H1 (cell line): ENCODE data around the gene VPS13D. TPM values are rescaled to one million over a fixed set of nuclear protein-coding genes. Genes with fewer than 3 reads are reported as not detected.

Source experiments
- CTCF ChIA-PET: fragments of 300-600 bp; sonication (Branson Sonifier 250); formaldehyde crosslinking; loops from one replicate; lab custom pipeline; 2021; ENCODE audit not compliant: partially characterized antibody; lab: Charles Lee
- POLR2A ChIA-PET: fragments of 300-600 bp; sonication (Branson Sonifier 250); formaldehyde crosslinking; loops from one replicate; lab custom pipeline; 2021; ENCODE audit warnings: inconsistent platforms; ENCODE audit not compliant: partially characterized antibody; lab: Charles Lee
- DNase-seq, 2 experiments: peaks; one replicate each; pipeline versions ENCODE4 v3.0.0 to v3.0.0-alpha.2; 2010 to 2022; ENCODE audit warnings: low spot score in 2 of 2, low read depth in 1 of 2, mixed read lengths in 1 of 2
- FAIRE-seq: peaks from 2 replicates; lab custom pipeline; 2011; peaks lifted over from hg19 to GRCh38; lab: Jason Lieb, UNC
- H2AFZ ChIP-seq: 2 replicates; pipeline ENCODE4 v1.8.1; 2012; ENCODE audit warnings: low read length, inconsistent platforms
- H2AK5ac ChIP-seq: 2 replicates; pipeline ENCODE4 v1.6.1; 2013; ENCODE audit warnings: low read depth, low read length
- H2BK120ac ChIP-seq: replicated peaks from 2 replicates; pipeline ENCODE3; 2013; ENCODE audit warnings: low read depth, low read length, inconsistent platforms
- H2BK12ac ChIP-seq: 2 replicates; pipeline ENCODE4 v1.6.1; 2013; ENCODE audit warnings: low read depth, low read length
- H2BK15ac ChIP-seq: 2 replicates; pipeline ENCODE4 v1.6.1; 2013; ENCODE audit warnings: low read length
- H2BK20ac ChIP-seq: 2 replicates; pipeline ENCODE4 v1.6.1; 2013; ENCODE audit warnings: low read length
- H2BK5ac ChIP-seq: 2 replicates; pipeline ENCODE4 v1.6.1; 2013; ENCODE audit warnings: low read depth, low read length
- H3K14ac ChIP-seq: 2 replicates; pipeline ENCODE4 v1.6.1; 2013; ENCODE audit warnings: inconsistent platforms; ENCODE audit not compliant: insufficient read length
- H3K18ac ChIP-seq: 2 replicates; pipeline ENCODE4 v1.6.1; 2013; ENCODE audit warnings: low read length; ENCODE audit errors: extremely low read depth
- H3K23ac ChIP-seq: 2 replicates; pipeline ENCODE4 v1.6.1; 2013; ENCODE audit warnings: inconsistent platforms; ENCODE audit not compliant: insufficient read length
- H3K23me2 ChIP-seq: 2 replicates; pipeline ENCODE4 v1.6.1; 2013; ENCODE audit warnings: low read depth, low read length
- H3K27ac ChIP-seq: 2 replicates; pipeline ENCODE4 v1.6.1; 2011; ENCODE audit warnings: low read depth, low read length, inconsistent platforms
- H3K27me3 ChIP-seq, 4 experiments: replicated peaks in 1 of 4; 1 replicate in 1 of 4; 2 replicates in 3 of 4; pipeline versions ENCODE4 v1.6.1 to v1.8.1; 2011 to 2013; ENCODE audit warnings: low read length in 3 of 4, mild to moderate bottlenecking in 3 of 4, inconsistent platforms in 2 of 4, mixed read lengths in 2 of 4, moderate library complexity in 1 of 4; ENCODE audit not compliant: control insufficient read depth in 3 of 4, insufficient read depth in 3 of 4; ENCODE audit errors: extremely low read depth in 1 of 4
- H3K36me3 ChIP-seq, 4 experiments: 2 replicates each; pipeline versions ENCODE4 v1.6.1 to v1.8.1; 2011 to 2013; ENCODE audit warnings: mild to moderate bottlenecking in 4 of 4, low read length in 3 of 4, moderate library complexity in 2 of 4, control low read depth in 1 of 4, inconsistent platforms in 1 of 4; ENCODE audit not compliant: insufficient read depth in 4 of 4, control insufficient read depth in 2 of 4
- H3K4ac ChIP-seq: replicated peaks from 2 replicates; pipeline ENCODE3; 2013; ENCODE audit warnings: low read length, low read depth, mixed read lengths, inconsistent platforms; ENCODE audit not compliant: insufficient read length
- H3K4me1 ChIP-seq, 4 experiments: replicated peaks in 1 of 4; 1 replicate in 1 of 4; 2 replicates in 3 of 4; pipeline versions ENCODE4 v1.6.1 to v1.8.1; 2011 to 2013; ENCODE audit warnings: low read length in 3 of 4, inconsistent platforms in 2 of 4, mixed read lengths in 1 of 4; ENCODE audit not compliant: insufficient read depth in 4 of 4, control insufficient read depth in 3 of 4
- H3K4me2 ChIP-seq, 2 experiments: 2 replicates each; pipeline versions ENCODE4 v1.6.1 to v1.8.1; 2011 to 2013; ENCODE audit warnings: low read depth in 2 of 2, low read length in 2 of 2, control low read depth in 1 of 2, inconsistent platforms in 1 of 2, mild to moderate bottlenecking in 1 of 2; ENCODE audit not compliant: insufficient read depth in 1 of 2
- H3K4me3 ChIP-seq, 4 experiments: fragments of 200-600, 300-600 bp in 1 of 4; sonication (generic), shearing (Covaris generic), sonication (Bioruptor Twin) in 1 of 4; 2 replicates each; pipeline versions ENCODE4 v1.5.1 to v1.8.1; 2011 to 2016; ENCODE audit warnings: low read length in 4 of 4, low read depth in 3 of 4, control low read depth in 2 of 4, inconsistent platforms in 2 of 4, mild to moderate bottlenecking in 2 of 4, mixed read lengths in 1 of 4, moderate library complexity in 1 of 4; ENCODE audit not compliant: insufficient read depth in 2 of 4; ENCODE audit errors: extremely low read depth in 1 of 4
- H3K56ac ChIP-seq: replicated peaks from 2 replicates; pipeline ENCODE3; 2013; ENCODE audit warnings: low read depth, mild to moderate bottlenecking, mixed read lengths, low read length, inconsistent platforms; ENCODE audit not compliant: insufficient read length
- H3K79me1 ChIP-seq: 2 replicates; pipeline ENCODE4 v1.6.1; 2013; ENCODE audit warnings: low read depth, low read length, control low read depth
- H3K79me2 ChIP-seq, 2 experiments: 2 replicates each; pipeline versions ENCODE4 v1.6.1 to v1.8.1; 2012 to 2013; ENCODE audit warnings: low read length in 2 of 2, mild to moderate bottlenecking in 2 of 2, inconsistent platforms in 1 of 2; ENCODE audit not compliant: insufficient read depth in 2 of 2, control insufficient read depth in 1 of 2
- H3K9ac ChIP-seq, 4 experiments: replicated peaks in 1 of 4; 1 replicate in 1 of 4; 2 replicates in 3 of 4; pipeline versions ENCODE4 v1.6.1 to v1.8.1; 2011 to 2013; ENCODE audit warnings: low read depth in 3 of 4, low read length in 3 of 4, control low read depth in 2 of 4, mild to moderate bottlenecking in 2 of 4, moderate library complexity in 2 of 4, inconsistent platforms in 1 of 4; ENCODE audit errors: extremely low read depth in 1 of 4
- H3K9me3 ChIP-seq, 2 experiments: 2 replicates each; pipeline versions ENCODE4 v1.6.1 to v1.8.1; 2012 to 2013; ENCODE audit warnings: mild to moderate bottlenecking in 2 of 2, moderate library complexity in 2 of 2, control low read depth in 1 of 2, inconsistent platforms in 1 of 2, low read depth in 1 of 2, low read length in 1 of 2, mixed read lengths in 1 of 2; ENCODE audit not compliant: insufficient read depth in 2 of 2
- H4K20me1 ChIP-seq, 2 experiments: replicated peaks in 1 of 2; 2 replicates each; pipeline versions ENCODE3 to v1.8.1; 2011 to 2013; ENCODE audit warnings: inconsistent platforms in 2 of 2, low read length in 2 of 2, mild to moderate bottlenecking in 1 of 2; ENCODE audit not compliant: insufficient read depth in 2 of 2, control insufficient read depth in 1 of 2
- H4K5ac ChIP-seq: 2 replicates; pipeline ENCODE4 v1.6.1; 2013; ENCODE audit warnings: low read length, low read depth, mixed read lengths, inconsistent platforms; ENCODE audit not compliant: insufficient read length
- H4K8ac ChIP-seq: 2 replicates; pipeline ENCODE4 v1.8.0; 2013; ENCODE audit warnings: mild to moderate bottlenecking, moderate library complexity, low read length, inconsistent platforms; ENCODE audit not compliant: insufficient read depth; ENCODE audit errors: extremely low read depth
- H4K91ac ChIP-seq: replicated peaks from 2 replicates; pipeline ENCODE3; 2013; ENCODE audit warnings: low read length, mixed read lengths, inconsistent platforms; ENCODE audit not compliant: insufficient read length
- EGR1 ChIP-seq: IDR thresholded peaks from 2 replicates; pipeline ENCODE4 v1.6.1; 2011; ENCODE audit warnings: low read depth, low read length, borderline replicate concordance
- EP300 ChIP-seq, 2 experiments: IDR thresholded peaks; 1 replicate in 1 of 2; 2 replicates in 1 of 2; pipeline ENCODE4 v1.6.1; 2011 to 2012; ENCODE audit warnings: low read depth in 2 of 2, low read length in 2 of 2, mild to moderate bottlenecking in 2 of 2, borderline replicate concordance in 1 of 2, inconsistent platforms in 1 of 2, moderate library complexity in 1 of 2
- FOSL1 ChIP-seq: IDR thresholded peaks from 2 replicates; pipeline ENCODE4 v1.6.1; 2011; ENCODE audit warnings: mild to moderate bottlenecking, low read depth, low read length, moderate library complexity; ENCODE audit not compliant: insufficient read depth
- RXRA ChIP-seq: IDR thresholded peaks from 2 replicates; pipeline ENCODE4 v1.6.1; 2011; ENCODE audit warnings: low read depth, mild to moderate bottlenecking, low read length, moderate library complexity; ENCODE audit not compliant: insufficient read depth
- SUZ12 ChIP-seq: fragments of 200-600 bp; sonication (generic); IDR thresholded peaks from 2 replicates; pipeline ENCODE4 v1.6.1; 2012; ENCODE audit warnings: mild to moderate bottlenecking, inconsistent platforms, low read length, moderate library complexity, mixed read lengths
- WGBS, 2 experiments: shearing (Covaris generic) in 1 of 2; methylation state at CpG; one replicate each; pipeline versions ENCODE4 v1.1.6 to v1.1.7; 2013 to 2015; ENCODE audit warnings: low lambda C conversion rate in 2 of 2, mixed read lengths in 2 of 2, inconsistent platforms in 1 of 2, low coverage in 1 of 2, missing lambda C conversion rate in 1 of 2; ENCODE audit not compliant: insufficient replicate concordance in 2 of 2, insufficient coverage in 1 of 2, insufficient read length in 1 of 2; ENCODE audit errors: extremely low coverage in 1 of 2, missing lambda C conversion rate in 1 of 2; 5-methylcytosine and 5-hydroxymethylcytosine counted together
- polyA plus RNA-seq, 7 experiments: library from polyadenylated mRNA; depleted of rRNA in 3 of 7; stranded (reverse) in 5 of 7; unstranded in 2 of 7; fragments of >200 nt in 5 of 7; fragments of 200-250 nt in 2 of 7; gene quantifications; 1 replicate in 5 of 7; 2 replicates in 1 of 7; 4 replicates in 1 of 7; pipeline versions ENCODE4 v1.2.1 to v1.2.3, GENCODE V29; 2011 to 2013; ENCODE audit warnings: missing spikeins in 2 of 7, mixed read lengths in 2 of 7
- total RNA-seq: library from RNA; stranded (reverse); fragmentation: NEBNext Ultra II Directional; extraction: Animal tissue kit (Norgen Biotek cat#: 25700); gene quantifications from 2 replicates; pipeline ENCODE4 v1.2.1, GENCODE V29; 2021
- TF ChIP-seq, protein P1 (sequence below): IDR thresholded peaks from 2 replicates; pipeline ENCODE4 v1.6.1; 2012; ENCODE audit warnings: inconsistent platforms

The VPS13D gene
- total and polyA plus RNA-seq, 2 of the 8 experiments (the other 6 are each of a cell fraction or from before 2014, with no cell fraction given) = 10.9 to 31.2 TPM

DNA sequence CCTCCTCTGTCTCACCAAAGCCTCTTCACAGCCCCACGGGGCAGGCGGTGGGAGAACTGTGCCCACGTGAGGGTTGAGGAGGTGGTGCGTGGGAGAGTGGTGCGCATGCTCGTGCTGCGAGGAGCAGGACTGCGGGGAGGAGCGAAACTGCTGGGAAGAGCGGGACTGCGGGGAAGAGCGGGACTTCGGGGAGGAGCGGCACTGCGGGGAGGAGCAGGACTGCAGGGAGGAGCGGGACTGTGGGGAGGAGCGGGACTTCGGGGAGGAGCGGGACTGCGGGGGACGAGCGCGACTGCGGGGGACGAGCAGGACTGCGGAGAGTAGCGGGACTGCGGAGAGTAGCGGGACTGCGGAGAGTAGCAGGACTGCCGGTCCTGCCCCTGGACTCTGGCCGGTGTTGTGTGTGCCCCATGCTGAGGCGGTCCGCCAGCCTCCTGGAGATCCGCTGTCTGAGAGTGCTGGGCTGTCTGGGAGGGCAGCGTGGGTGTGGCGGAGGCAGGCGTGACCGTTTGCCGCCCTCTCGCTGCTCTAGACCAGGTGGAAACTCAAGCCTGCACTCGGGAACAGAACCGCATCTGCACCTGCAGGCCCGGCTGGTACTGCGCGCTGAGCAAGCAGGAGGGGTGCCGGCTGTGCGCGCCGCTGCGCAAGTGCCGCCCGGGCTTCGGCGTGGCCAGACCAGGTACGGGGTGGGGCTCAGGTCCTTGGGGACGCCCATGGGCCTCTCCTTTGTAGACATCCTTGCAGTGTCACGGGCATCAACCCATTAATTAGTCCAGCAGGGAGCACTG is 38.4 kb upstream of the VPS13D start:
- peak overlapping the region; percentile 89 for H4K8ac ChIP-seq
- TF ChIP-seq EGR1 (no peak), SUZ12 (no peak), EP300 (IDR thresholded peaks at IDR 0.05; ENCODE audit: borderline replicate concordance in 1 of 2, low read depth in 2 of 2, low read length in 2 of 2) (peak in 1 of 2 experiments; percentile 99; a peak in 1 of 3 replicates), FOSL1 (no peak), RXRA (no peak)
- TF ChIP-seq, protein P1, sequence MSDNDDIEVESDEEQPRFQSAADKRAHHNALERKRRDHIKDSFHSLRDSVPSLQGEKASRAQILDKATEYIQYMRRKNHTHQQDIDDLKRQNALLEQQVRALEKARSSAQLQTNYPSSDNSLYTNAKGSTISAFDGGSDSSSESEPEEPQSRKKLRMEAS = no peak
- TF ChIP-seq, all 59 proteins: peak for 1
- ChIA-PET CTCF (interaction anchor here (0.8 to 9.7 kb wide), 7 partner anchors 9 to 84 kb away, joined by 3 to 165 read pairs (median 5); no protein-coding TSS in a partner anchor), POLR2A (no interaction called here)
- Histone ChIP-seq H3K4me1 (peaks cover 0 to 6% (median 2%) of the 10 kb centered on the region in 4 experiments; a peak in 6 of 7 replicates), H2AFZ (no peak overlapping the region), H3K79me2 (no peaks in the 10 kb centered on the region), H3K4me3 (no peak overlapping the region), H3K27ac (no peak overlapping the region), H3K27me3 (no peaks in the 10 kb centered on the region; a peak in 1 of 7 replicates), H3K9me3 (no peaks in the 10 kb centered on the region), H4K20me1 (no peaks in the 10 kb centered on the region), H2BK5ac (no peak overlapping the region), H3K23ac (no peak overlapping the region), H3K18ac (no peak overlapping the region), H2BK120ac (no peak overlapping the region), H3K36me3 (no peaks in the 10 kb centered on the region), H2BK15ac (0 out of 2 replicates have a peak overlapping the region, but pooled peaks have one; percentile 10), H4K5ac (no peak overlapping the region), H3K79me1 (no peaks in the 10 kb centered on the region), H2BK12ac (no peak overlapping the region), H3K14ac (no peak overlapping the region), H3K4me2 (no peak overlapping the region), H2AK5ac (no peak overlapping the region), H3K4ac (no peak overlapping the region), H4K91ac (no peak overlapping the region), H3K23me2 (no peaks in the 10 kb centered on the region), H3K9ac (no peak overlapping the region), H3K56ac (no peak overlapping the region), H2BK20ac (no peak overlapping the region)
- DNase-seq = no peak
- WGBS, 2 experiments = 95% methylated on average over 31 of the region's 58 CpGs; no CpG with 5 or more reads in 1 of the 2 experiments
- no peak for FAIRE-seq
